Fibroblast of the aortic adventitia (primary cell): ENCODE measurements around the gene PRKAG2. TPM values are rescaled to one million over a fixed set of nuclear protein-coding genes. Genes with fewer than 3 reads are reported as not detected.

Experiments used
- DNase-seq: peaks from one replicate; pipeline ENCODE4 v3.0.0-alpha.2; 2010; ENCODE audit warnings: low read depth
- H3K4me3 ChIP-seq: 2 replicates; pipeline ENCODE4 v1.5.1; 2011; ENCODE audit warnings: low read depth, mild to moderate bottlenecking, control low read depth, low read length, moderate library complexity
- total RNA-seq: library from RNA; depleted of rRNA; stranded (reverse); fragments of >200 nt; gene quantifications from 2 replicates; pipeline ENCODE4 v1.2.3, GENCODE V29; 2012; ENCODE audit warnings: low replicate concordance
- TF ChIP-seq, protein P1 (sequence below): IDR thresholded peaks from 2 replicates; pipeline ENCODE4 v1.5.1; 2011; ENCODE audit warnings: mild to moderate bottlenecking, low read length, control low read depth, inconsistent platforms; ENCODE audit not compliant: insufficient read depth

PRKAG2 gene
- total RNA-seq, 1 donor = 10.0 TPM

- no peak for DNase-seq
- TF ChIP-seq, protein P1, sequence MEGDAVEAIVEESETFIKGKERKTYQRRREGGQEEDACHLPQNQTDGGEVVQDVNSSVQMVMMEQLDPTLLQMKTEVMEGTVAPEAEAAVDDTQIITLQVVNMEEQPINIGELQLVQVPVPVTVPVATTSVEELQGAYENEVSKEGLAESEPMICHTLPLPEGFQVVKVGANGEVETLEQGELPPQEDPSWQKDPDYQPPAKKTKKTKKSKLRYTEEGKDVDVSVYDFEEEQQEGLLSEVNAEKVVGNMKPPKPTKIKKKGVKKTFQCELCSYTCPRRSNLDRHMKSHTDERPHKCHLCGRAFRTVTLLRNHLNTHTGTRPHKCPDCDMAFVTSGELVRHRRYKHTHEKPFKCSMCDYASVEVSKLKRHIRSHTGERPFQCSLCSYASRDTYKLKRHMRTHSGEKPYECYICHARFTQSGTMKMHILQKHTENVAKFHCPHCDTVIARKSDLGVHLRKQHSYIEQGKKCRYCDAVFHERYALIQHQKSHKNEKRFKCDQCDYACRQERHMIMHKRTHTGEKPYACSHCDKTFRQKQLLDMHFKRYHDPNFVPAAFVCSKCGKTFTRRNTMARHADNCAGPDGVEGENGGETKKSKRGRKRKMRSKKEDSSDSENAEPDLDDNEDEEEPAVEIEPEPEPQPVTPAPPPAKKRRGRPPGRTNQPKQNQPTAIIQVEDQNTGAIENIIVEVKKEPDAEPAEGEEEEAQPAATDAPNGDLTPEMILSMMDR = no peak
- H3K4me3 ChIP-seq = no peak overlapping the region
These were observed 155.2 kb downstream of the PRKAG2 start for GRCh38 chr7:151721694-151722093.

DNA sequence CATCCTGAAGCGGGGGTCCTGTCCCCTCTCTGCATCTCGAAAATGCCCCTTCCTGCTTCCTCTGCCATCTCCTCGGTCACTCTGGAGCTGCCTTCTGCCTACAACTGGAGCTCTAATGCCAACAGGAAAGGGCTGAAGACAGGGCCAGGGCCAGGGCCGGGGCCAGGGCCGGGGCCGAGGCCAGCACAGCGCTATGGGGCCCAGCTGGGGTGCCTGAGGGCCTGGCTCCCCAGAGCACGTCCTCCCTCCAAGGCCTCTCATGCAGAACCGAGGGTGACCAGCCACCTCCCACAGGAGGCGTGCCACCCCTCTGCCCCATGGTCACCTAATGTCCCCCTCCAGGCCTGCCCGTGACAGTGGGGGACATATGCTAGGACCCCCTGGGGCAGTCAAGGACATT, 155.7 kb downstream of the PRKAG2 start:
- TF ChIP-seq, protein P1 = no peak
- no peak for DNase-seq
- H3K4me3 ChIP-seq = no peak overlapping the region

- H3K4me3 ChIP-seq = no peak overlapping the region
- TF ChIP-seq, protein P1 = no peak
- no peak for DNase-seq
These were observed 156.6 kb downstream of the PRKAG2 start for GRCh38 chr7:151720280-151720679.

DNA sequence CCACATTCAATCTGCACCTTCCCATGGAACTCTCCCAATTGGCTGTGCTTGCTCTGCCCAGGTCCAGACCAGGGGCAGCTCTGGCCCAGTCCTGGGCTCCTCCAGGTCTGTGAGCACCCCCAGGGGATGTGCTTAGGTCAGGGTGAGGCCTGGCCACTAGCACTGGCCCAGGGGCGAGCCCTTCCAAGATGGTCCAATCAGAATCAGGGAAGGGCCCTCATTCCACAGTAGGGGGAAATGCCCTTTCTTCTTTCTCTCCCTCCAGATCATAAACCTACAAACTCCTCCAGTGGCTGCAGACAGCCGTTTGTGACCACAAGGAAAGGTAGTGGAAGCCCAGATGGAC, 157.0 kb downstream of the PRKAG2 start:
- no peak for DNase-seq
- H3K4me3 ChIP-seq = no peak overlapping the region
- TF ChIP-seq, protein P1 = no peak

DNA sequence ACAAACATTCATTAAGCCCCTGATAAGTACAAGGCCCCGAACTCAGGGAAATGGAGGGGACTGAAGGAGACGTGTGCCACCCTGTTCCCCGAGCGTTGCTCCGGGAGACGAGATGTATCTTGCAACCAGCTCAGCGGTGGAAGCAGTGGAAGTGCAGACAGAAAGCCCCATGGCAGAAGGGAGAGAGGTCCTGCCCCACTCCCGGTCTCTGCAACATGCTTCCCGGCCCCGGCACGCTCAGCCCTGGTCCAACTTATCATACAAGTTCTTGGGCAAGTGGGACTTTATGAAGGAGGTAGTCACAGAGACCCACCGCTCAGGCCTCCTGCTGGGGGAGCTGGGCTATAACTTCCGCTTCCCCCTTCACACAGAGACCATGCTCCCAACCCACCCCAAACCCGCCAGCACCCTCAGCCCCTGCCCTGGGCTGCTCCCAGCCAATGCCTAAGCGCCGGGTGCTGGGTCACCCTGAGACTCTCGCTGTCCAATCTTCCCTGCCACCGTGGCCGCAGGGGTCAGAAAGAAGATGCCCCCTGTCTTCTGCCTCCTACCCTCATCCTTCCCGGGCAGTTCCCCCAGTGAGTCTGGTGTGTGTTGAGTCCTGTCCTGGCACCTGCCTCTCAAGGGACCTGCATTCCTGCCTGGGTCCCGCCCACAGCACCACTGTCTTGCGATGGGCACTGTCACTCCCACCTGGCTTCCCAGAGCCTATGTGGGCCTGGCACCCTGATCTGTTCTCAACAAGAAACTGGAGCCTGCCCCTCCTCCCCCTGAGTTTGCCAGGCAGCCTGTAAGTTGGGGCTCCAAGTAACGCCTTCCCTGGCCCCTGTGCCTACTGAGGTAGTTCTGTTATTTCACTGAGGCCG, 157.7 kb downstream of the PRKAG2 start:
- TF ChIP-seq, protein P1 = no peak
- no peak overlapping the region for H3K4me3 ChIP-seq
- DNase-seq = no peak

- H3K4me3 ChIP-seq = no peak overlapping the region
- TF ChIP-seq, protein P1 = no peak
- DNase-seq = no peak
These were observed 159.0 kb downstream of the PRKAG2 start for GRCh38 chr7:151717918-151718317.
